GM23338 (cell line): ENCODE measurements around the gene STAT5B. TPM values are rescaled to one million over a fixed set of nuclear protein-coding genes. Genes with fewer than 3 reads are reported as not detected.

Source experiments
- ATAC-seq: fragments of 200-7000 bp; cut with Tn5 transposase; 3 replicates; pipeline ENCODE4 v1.9.1; 2020
- DNase-seq: peaks from one replicate; pipeline ENCODE4 v3.0.0-alpha.2; 2015; ENCODE audit warnings: low spot score
- H2AFZ ChIP-seq: fragments of 200-600 bp; sonication (generic); 2 replicates; pipeline ENCODE4 v1.8.0; 2016; ENCODE audit warnings: antibody characterized with exemption, mild to moderate bottlenecking, moderate library complexity
- H3F3A ChIP-seq: fragments of 200-600 bp; sonication (generic); replicated peaks from 2 replicates; pipeline ENCODE4 v1.8.0; 2017; ENCODE audit warnings: antibody characterized with exemption, mixed run types, low read depth
- H3K27ac ChIP-seq: fragments of 200-600 bp; sonication (generic); 2 replicates; pipeline ENCODE4 v1.6.1; 2016; ENCODE audit warnings: low read depth
- H3K27me3 ChIP-seq: fragments of 200-600 bp; sonication (generic); 2 replicates; pipeline ENCODE4 v1.8.0; 2016; ENCODE audit warnings: mild to moderate bottlenecking, mixed run types, moderate library complexity; ENCODE audit not compliant: insufficient read depth
- H3K36me3 ChIP-seq: fragments of 200-600 bp; sonication (generic); 2 replicates; pipeline ENCODE4 v1.8.0; 2016; ENCODE audit warnings: mild to moderate bottlenecking; ENCODE audit not compliant: insufficient read depth
- H3K4me1 ChIP-seq: fragments of 200-600 bp; sonication (generic); 2 replicates; pipeline ENCODE4 v1.8.0; 2016; ENCODE audit warnings: mild to moderate bottlenecking, moderate library complexity; ENCODE audit not compliant: insufficient read depth
- H3K4me2 ChIP-seq: fragments of 200-600 bp; sonication (generic); 2 replicates; pipeline ENCODE4 v1.7.1; 2017; ENCODE audit warnings: mixed run types
- H3K4me3 ChIP-seq: fragments of 200-600 bp; sonication (generic); 2 replicates; pipeline ENCODE4 v1.6.1; 2016; ENCODE audit warnings: mixed run types
- H3K79me2 ChIP-seq: fragments of 200-600 bp; sonication (generic); replicated peaks from 2 replicates; pipeline ENCODE4 v1.8.0; 2017; ENCODE audit warnings: mild to moderate bottlenecking; ENCODE audit not compliant: insufficient read depth
- H3K9me2 ChIP-seq: fragments of 200-600 bp; sonication (generic); 2 replicates; pipeline ENCODE4 v1.8.0; 2017; ENCODE audit not compliant: insufficient read depth
- H4K20me1 ChIP-seq: fragments of 200-600 bp; sonication (generic); replicated peaks from 2 replicates; pipeline ENCODE4 v1.8.0; 2017; ENCODE audit warnings: mild to moderate bottlenecking; ENCODE audit not compliant: insufficient read depth
- H3K27ac Mint-ChIP-seq: 2 replicates; pipeline ENCODE4 v1.8.0; 2020; ENCODE audit warnings: inconsistent platforms, mild to moderate bottlenecking, moderate library complexity, mixed read lengths
- H3K27me3 Mint-ChIP-seq: 3 replicates; pipeline ENCODE4 v1.8.0; 2022; ENCODE audit warnings: low read depth, mild to moderate bottlenecking, moderate library complexity, mixed read lengths, inconsistent platforms; ENCODE audit not compliant: insufficient read depth, poor library complexity
- H3K36me3 Mint-ChIP-seq: 3 replicates; pipeline ENCODE4 v1.8.0; 2021; ENCODE audit warnings: low read depth, mild to moderate bottlenecking, inconsistent platforms, moderate library complexity, mixed read lengths
- H3K4me1 Mint-ChIP-seq: 3 replicates; pipeline ENCODE4 v1.8.0; 2020; ENCODE audit warnings: mild to moderate bottlenecking, inconsistent platforms, mixed read lengths
- H3K4me3 Mint-ChIP-seq: 3 replicates; pipeline ENCODE4 v1.8.0; 2021; ENCODE audit warnings: moderate library complexity, mild to moderate bottlenecking, inconsistent platforms, mixed read lengths
- H3K9me3 Mint-ChIP-seq: 3 replicates; pipeline ENCODE4 v1.8.0; 2020; ENCODE audit warnings: moderate library complexity, mild to moderate bottlenecking, inconsistent platforms, mixed read lengths
- JUNB ChIP-seq: IDR thresholded peaks from one replicate; pipeline ENCODE4 v1.6.1; 2016; ENCODE audit warnings: antibody characterized with exemption; ENCODE audit not compliant: unreplicated experiment
- polyA plus RNA-seq: library from polyadenylated mRNA; unstranded; fragments of >200 nt; fragmentation: Nextera tagmentation; extraction: Ambion mirVana; gene quantifications from 2 replicates; pipeline ENCODE4 v1.2.1, GENCODE V29; 2016
- total RNA-seq: library from RNA; depleted of rRNA; stranded (reverse); fragments of >200 nt; shearing (Covaris generic); gene quantifications from 2 replicates; pipeline ENCODE4 v1.2.3, GENCODE V29; 2014
- TF ChIP-seq, protein P1 (sequence below): IDR thresholded peaks from 2 replicates; pipeline ENCODE4 v1.6.1; 2016; ENCODE audit warnings: antibody characterized with exemption
- TF ChIP-seq, protein P2 (sequence below): fragments of 250-450 bp; sonication (Bioruptor Pico); IDR thresholded peaks from 2 replicates; pipeline ENCODE4 v1.5.0; 2020; ENCODE audit warnings: mild to moderate bottlenecking, moderate library complexity
- TF ChIP-seq, protein P3 (sequence below), 2 experiments: fragments of 200-600 bp in 1 of 2; sonication (generic) in 1 of 2; conservative IDR thresholded peaks; 2 replicates each; pipeline versions ENCODE4 v1.5.1 to v1.6.1; 2016 to 2017; ENCODE audit warnings: antibody characterized with exemption in 2 of 2, low read depth in 2 of 2, mild to moderate bottlenecking in 2 of 2, moderate library complexity in 1 of 2

The STAT5B gene
- total and polyA plus RNA-seq, 2 experiments from 2014 or later: 13.9 to 60.5 TPM

DNA sequence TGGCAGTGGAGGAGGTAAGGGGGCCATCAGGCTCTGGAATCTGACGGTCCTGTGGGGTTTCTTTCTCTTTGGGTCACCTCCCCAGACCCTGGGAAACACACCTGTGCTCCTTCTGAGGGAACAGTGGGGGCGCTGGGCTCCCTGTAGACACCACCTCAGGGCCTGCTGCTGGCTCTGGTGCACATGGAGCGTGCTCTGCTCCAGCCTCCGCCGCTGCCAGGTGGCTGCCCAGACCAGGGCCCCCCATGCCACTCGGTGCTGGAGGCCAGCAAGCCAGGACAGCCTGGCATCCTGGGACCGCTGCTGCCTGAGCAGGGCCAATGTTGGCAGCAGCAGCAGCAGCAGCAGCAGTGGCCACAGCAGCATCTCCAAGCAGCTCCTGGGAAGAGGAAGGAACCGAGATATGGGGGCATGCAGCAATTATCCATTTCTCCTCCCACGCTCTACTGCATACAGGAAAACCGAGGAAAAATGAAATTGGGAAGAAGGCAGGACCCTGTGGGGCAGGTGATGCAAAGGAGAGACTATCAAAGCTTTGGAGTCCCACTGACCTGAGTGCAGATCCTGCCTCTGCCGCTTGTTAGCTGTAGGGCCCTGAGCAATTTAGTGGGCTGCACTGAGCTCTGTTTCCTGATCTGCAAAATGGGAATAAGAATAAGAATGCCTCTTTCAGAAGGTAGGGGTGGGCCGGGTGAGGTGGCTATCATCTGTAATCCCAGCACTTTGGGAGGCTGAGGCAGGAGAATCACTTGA lies 82.8 kb downstream of the STAT5B start:
- no peak overlapping the region; the same call in 1 of the 2 replicates for H3K27ac Mint-ChIP-seq
- H3K4me3 Mint-ChIP-seq: peak overlapping the region; percentile 70; the same call in 2 of the 3 replicates
- no peaks in the 10 kb centered on the region for H3K36me3 Mint-ChIP-seq
- H3K27me3 ChIP-seq: no peaks in the 10 kb centered on the region
- ATAC-seq (peak; percentile 19), DNase-seq (peak; percentile 24)
- no peaks in the 10 kb centered on the region for H4K20me1 ChIP-seq
- peaks cover 10% of the 10 kb centered on the region for H3K27me3 Mint-ChIP-seq
- H3K4me2 ChIP-seq: 0 out of 2 replicates have a peak overlapping the region, but pooled peaks have one; percentile 63
- no peaks in the 10 kb centered on the region for H3K9me2 ChIP-seq
- no peaks in the 10 kb centered on the region for H3K36me3 ChIP-seq
- H3K9me3 Mint-ChIP-seq: no peaks in the 10 kb centered on the region
- H3K27ac ChIP-seq: no peak overlapping the region
- H3K4me1 ChIP-seq: peaks cover 5% of the 10 kb centered on the region
- H3F3A ChIP-seq: 0 out of 2 replicates have a peak, but pooled peaks cover 5% of the 10 kb centered on the region
- peak overlapping the region; percentile 36; the same call in 1 of the 2 replicates for H3K4me3 ChIP-seq
- H3K79me2 ChIP-seq: no peaks in the 10 kb centered on the region
- peaks cover 14% of the 10 kb centered on the region for H3K4me1 Mint-ChIP-seq
- TF ChIP-seq, protein P1, sequence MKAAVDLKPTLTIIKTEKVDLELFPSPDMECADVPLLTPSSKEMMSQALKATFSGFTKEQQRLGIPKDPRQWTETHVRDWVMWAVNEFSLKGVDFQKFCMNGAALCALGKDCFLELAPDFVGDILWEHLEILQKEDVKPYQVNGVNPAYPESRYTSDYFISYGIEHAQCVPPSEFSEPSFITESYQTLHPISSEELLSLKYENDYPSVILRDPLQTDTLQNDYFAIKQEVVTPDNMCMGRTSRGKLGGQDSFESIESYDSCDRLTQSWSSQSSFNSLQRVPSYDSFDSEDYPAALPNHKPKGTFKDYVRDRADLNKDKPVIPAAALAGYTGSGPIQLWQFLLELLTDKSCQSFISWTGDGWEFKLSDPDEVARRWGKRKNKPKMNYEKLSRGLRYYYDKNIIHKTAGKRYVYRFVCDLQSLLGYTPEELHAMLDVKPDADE: no peak
- no peak for TF ChIP-seq JUNB
- TF ChIP-seq, protein P2, sequence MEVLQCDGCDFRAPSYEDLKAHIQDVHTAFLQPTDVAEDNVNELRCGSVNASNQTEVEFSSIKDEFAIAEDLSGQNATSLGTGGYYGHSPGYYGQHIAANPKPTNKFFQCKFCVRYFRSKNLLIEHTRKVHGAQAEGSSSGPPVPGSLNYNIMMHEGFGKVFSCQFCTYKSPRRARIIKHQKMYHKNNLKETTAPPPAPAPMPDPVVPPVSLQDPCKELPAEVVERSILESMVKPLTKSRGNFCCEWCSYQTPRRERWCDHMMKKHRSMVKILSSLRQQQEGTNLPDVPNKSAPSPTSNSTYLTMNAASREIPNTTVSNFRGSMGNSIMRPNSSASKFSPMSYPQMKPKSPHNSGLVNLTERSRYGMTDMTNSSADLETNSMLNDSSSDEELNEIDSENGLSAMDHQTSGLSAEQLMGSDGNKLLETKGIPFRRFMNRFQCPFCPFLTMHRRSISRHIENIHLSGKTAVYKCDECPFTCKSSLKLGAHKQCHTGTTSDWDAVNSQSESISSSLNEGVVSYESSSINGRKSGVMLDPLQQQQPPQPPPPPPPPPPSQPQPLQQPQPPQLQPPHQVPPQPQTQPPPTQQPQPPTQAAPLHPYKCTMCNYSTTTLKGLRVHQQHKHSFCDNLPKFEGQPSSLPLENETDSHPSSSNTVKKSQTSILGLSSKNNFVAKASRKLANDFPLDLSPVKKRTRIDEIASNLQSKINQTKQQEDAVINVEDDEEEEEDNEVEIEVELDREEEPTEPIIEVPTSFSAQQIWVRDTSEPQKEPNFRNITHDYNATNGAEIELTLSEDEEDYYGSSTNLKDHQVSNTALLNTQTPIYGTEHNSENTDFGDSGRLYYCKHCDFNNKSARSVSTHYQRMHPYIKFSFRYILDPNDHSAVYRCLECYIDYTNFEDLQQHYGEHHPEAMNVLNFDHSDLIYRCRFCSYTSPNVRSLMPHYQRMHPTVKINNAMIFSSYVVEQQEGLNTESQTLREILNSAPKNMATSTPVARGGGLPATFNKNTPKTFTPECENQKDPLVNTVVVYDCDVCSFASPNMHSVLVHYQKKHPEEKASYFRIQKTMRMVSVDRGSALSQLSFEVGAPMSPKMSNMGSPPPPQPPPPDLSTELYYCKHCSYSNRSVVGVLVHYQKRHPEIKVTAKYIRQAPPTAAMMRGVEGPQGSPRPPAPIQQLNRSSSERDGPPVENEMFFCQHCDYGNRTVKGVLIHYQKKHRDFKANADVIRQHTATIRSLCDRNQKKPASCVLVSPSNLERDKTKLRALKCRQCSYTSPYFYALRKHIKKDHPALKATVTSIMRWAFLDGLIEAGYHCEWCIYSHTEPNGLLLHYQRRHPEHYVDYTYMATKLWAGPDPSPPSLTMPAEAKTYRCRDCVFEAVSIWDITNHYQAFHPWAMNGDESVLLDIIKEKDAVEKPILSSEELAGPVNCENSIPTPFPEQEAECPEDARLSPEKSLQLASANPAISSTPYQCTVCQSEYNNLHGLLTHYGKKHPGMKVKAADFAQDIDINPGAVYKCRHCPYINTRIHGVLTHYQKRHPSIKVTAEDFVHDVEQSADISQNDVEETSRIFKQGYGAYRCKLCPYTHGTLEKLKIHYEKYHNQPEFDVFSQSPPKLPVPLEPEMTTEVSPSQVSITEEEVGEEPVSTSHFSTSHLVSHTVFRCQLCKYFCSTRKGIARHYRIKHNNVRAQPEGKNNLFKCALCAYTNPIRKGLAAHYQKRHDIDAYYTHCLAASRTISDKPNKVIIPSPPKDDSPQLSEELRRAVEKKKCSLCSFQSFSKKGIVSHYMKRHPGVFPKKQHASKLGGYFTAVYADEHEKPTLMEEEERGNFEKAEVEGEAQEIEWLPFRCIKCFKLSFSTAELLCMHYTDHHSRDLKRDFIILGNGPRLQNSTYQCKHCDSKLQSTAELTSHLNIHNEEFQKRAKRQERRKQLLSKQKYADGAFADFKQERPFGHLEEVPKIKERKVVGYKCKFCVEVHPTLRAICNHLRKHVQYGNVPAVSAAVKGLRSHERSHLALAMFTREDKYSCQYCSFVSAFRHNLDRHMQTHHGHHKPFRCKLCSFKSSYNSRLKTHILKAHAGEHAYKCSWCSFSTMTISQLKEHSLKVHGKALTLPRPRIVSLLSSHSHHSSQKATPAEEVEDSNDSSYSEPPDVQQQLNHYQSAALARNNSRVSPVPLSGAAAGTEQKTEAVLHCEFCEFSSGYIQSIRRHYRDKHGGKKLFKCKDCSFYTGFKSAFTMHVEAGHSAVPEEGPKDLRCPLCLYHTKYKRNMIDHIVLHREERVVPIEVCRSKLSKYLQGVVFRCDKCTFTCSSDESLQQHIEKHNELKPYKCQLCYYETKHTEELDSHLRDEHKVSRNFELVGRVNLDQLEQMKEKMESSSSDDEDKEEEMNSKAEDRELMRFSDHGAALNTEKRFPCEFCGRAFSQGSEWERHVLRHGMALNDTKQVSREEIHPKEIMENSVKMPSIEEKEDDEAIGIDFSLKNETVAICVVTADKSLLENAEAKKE: no peak
- TF ChIP-seq, protein P3, sequence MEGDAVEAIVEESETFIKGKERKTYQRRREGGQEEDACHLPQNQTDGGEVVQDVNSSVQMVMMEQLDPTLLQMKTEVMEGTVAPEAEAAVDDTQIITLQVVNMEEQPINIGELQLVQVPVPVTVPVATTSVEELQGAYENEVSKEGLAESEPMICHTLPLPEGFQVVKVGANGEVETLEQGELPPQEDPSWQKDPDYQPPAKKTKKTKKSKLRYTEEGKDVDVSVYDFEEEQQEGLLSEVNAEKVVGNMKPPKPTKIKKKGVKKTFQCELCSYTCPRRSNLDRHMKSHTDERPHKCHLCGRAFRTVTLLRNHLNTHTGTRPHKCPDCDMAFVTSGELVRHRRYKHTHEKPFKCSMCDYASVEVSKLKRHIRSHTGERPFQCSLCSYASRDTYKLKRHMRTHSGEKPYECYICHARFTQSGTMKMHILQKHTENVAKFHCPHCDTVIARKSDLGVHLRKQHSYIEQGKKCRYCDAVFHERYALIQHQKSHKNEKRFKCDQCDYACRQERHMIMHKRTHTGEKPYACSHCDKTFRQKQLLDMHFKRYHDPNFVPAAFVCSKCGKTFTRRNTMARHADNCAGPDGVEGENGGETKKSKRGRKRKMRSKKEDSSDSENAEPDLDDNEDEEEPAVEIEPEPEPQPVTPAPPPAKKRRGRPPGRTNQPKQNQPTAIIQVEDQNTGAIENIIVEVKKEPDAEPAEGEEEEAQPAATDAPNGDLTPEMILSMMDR (conservative IDR thresholded peaks at IDR 0.05; ENCODE audit: low read depth in 2 of 2): peak in 1 of 2 experiments; percentile 34; a peak in 1 of 4 replicates
- no peak overlapping the region; the same call in 1 of the 2 replicates for H2AFZ ChIP-seq
